Stimulated activated CD4-positive, alpha-beta T cell treated with anti-CD3 and anti-CD28 coated beads, TNF-alpha, amount 100 ng/mL, for 48 hours (primary cell): ENCODE measurements around the gene MAML2.

ENCODE experiments used
- DNase-seq, 3 donors: peaks; one replicate each; pipeline ENCODE4 v3.0.0-alpha.2; 2020; ENCODE audit warnings: low read depth in 3 of 3

Gene MAML2

DNA sequence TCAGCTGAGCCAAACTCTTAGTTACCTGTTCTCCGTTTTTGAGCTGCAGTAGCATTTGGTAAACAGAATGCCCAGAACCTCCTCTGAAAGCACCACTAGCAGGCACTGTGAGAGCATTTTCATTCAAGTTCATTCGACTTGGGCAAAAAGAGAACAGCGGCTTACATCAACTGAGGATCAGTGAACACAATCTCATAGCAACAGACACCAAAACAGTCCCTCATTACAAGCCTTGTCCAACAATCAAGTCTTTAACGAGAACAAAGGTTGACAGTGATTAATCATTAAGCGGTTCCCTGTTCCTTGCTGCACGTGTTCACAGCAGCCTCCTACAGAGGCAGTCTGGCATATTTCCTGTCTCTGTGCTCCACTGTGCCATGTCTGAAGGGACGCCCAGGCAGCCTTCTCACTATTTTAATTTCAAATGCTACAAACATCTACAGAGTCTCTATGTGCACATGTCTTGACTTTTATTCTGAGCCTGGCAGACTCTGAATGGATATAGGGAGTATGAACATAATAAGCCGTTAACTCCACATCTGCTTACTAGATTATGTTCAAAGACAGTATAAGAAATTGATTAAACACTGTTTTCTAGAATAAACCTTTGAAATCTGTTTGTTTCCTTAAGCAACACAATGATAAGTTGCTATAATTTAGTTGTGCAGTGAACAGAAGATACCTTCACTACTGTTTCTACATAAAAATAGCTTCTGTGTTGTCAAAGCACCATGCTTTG is 330.7 kb downstream of the MAML2 start:
- DNase-seq: peak in 1 of 3 donors; percentile 27

DNA sequence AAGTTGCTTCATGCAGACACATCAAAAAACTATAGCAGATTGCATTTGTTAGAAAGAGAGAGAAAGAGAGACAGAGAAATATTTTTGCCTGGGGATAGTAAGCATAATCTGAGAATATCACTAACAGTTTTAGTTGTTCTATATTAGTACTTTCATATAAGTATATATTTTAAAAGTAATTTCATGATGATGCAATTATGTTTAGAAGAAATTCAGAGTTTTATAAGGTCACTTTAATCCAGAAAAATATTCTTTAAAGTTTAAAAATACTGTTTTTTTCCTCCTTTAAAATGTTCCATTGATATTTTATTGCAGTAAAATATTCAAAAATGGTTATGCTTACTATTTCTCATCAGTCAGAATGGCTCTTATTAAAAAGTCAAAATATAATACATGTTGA is 332.3 kb downstream of the MAML2 start:
- no peak for DNase-seq

DNA sequence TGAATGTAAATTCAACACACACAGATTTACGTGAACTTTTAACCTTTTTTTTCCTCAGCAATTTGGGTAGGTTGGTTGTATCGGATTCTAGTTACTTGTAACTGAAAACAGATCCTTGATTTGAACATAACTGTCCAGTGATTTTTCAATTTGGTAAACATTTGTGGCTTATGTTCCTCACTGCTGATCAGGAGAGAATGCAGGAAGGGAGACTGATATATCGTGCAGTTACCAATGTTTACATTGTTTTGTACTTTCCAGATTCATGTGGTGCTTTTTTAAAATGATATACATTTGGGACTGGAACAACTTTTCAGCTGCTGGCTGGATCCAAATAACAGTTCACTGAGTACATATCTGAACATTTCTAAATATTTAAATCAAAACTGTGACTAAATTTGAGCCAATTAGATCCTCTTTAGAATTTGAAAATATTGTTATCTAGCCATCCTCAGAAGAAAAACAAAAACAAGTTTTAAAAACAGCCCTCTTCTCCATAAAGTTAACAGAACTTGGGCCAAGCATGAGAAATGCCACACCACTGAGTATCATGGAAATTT is 334.8 kb downstream of the MAML2 start:
- no peak for DNase-seq

DNA sequence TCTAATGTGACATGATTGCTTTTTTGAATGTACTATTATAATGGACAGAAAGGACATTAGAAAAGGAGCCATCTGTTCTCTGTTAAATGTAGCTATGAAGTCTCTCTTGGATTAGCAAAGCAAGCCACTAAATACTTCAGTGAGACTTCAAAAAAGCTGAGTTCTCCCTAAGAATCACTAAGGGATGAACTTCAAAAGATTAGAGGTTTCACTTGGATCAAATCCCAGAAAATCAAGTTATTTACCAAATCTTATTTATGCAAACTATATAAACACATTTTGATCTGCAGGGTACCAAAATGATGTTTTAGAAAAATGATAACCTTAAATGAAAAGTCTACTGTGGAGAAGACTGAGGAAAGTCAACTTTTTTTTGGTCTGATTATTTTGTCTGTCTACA is 337.0 kb downstream of the MAML2 start:
- no peak for DNase-seq

DNA sequence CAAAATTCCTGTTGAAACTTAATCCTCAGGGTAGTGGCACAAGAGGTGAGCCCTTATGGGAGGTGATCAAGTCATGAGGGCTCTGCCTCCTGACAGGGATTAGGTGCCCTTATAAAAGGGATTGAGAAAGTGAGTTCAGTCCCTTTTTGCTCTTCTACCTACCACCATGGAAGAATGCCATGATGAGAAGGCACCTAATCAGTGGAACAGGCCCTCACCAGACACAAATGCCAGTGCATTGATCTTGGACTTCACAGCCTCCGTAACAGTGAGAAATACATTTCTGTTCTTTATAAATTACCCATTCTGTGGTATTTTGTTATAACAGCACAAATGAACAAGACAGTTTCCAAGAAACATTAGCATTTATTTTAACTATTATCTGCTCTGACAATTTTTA is 338.1 kb downstream of the MAML2 start:
- no peak for DNase-seq

DNA sequence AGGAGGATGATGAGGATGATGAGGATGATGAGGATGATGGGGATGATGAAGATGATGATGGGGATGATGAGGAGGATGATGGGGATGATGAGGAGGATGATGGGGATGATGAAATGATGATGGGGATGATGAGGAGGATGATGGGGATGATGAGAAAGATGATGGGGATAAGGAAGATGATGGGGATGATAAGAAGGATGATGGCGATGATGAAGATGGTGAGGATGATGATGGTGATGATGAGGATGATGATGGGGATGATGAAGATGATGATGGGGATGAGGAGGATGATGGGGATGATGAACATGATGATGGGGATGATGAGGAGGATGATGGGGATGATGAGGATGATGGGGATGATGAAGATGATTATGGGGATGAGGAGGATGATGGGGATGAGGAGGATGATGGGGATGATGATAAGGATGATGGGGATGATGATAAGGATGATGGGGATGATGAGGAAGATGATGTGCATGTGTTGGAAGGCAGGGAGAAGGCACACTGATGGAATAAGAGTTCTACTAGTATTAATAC is 340.2 kb downstream of the MAML2 start:
- no peak for DNase-seq

DNA sequence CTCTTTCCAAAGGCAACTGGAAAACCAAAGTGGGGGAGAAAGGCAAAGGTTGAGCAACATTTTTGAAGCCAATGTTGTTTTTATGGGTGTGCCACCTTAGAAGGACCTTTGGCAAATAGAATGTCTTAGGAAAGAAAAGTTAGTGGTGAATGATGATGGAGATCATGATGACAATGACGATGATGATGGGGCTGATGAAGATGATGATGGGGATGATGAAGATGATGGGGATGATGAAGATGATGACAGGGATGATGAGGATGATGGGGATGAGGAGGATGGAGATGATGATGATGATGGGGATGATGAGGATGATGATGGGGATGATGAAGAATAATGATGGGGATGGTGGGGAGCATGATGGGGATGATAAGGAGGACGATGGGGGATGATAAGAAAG is 340.7 kb downstream of the MAML2 start:
- DNase-seq: no peak

DNA sequence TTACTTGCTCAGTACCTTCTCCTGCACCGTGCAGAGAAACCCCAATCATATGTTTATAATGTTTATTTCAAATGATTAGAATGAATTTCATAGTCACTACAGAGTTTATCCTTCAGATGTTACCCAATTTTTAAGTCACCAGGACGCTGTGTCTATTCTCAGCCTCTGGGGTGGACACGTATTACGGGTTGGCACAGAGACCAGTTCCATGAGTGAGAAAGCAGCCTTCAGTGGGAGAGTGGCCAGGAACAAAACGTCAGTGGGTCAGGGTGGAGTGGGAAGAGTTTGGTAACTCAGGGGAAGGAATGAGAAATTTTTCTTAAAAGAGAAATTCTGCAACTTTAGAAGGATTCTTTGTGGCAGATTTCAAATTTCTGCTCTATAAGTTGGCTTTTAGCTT is 342.0 kb downstream of the MAML2 start:
- no peak for DNase-seq

DNA sequence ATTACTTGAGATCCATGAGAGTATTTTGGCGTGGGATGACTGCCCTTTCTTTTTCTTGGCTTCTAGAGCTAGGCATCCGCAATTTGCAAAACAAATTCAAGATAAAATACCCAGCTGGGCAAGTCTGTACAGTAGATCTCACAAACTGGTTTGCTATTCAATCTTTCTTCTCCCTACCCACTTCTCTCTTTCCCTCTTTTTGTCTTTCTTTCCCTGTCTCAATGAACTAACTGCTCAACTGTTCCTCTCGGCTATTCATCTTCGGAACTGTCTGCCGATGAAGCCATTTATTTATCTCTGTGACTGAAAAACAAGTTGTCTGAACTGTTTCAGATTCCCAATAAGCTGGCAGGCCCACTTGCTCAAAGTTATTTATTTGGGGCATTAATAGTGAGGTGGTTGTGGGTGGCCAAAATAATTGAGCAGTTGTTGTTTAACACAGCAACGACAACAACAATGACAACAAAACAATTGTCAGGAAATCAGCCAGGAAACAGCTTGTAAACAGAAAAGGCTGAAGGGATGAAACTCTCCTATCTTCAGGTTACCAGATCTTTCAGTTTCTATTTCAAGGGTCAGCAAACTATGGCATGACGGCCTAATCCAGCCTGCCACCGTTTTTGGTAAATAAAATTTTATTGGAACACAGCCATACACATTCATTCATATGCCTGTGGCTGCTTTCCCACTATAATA is 343.1 kb downstream of the MAML2 start:
- DNase-seq: no peak

DNA sequence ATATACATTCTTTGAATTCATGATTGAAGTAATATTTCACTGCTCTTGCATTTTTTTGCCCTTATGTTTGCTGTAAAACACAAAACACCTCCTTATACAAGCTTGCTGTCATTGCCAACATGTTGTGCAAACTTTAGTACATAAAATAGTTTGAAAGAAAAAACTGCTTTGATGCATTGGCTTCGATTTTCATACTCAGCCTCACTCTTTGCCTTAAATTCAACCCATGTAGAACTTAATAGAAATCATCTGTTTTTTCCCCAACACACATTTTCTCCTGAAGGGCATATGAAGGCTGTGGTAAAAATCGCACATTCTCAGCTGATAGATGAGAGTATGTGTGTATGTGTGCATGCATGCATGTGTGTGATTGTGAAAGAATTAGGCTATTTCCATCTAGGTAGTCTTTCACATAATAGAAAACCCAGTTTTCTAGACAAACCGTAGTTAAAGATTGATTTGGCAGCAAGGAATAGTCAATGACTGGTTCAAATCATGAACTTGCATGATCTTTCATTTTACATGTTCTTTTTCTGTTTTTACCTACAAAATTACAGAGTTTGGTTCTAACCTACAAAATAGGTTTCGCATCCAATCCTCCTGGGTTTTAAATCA is 346.3 kb downstream of the MAML2 start:
- DNase-seq: no peak

DNA sequence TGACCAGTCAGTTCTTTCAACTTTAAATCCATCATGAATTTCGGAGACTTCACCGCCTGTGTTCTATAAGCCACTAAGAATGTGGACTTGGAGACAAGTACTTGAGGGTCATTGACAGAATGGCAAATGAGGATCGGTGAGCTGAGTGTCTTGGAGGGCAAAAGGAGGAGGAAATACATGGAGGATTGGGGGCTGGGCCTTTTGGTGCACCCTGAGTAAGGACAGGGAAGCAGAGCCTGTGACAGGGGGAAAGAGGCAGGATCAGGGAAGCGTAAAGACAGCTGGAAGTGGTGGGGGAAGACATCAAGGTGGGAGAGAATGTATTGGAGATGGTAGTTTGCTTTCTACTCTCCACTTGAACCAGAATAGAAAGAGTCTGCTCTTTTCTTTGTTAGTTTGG is 348.7 kb downstream of the MAML2 start:
- DNase-seq: no peak

DNA sequence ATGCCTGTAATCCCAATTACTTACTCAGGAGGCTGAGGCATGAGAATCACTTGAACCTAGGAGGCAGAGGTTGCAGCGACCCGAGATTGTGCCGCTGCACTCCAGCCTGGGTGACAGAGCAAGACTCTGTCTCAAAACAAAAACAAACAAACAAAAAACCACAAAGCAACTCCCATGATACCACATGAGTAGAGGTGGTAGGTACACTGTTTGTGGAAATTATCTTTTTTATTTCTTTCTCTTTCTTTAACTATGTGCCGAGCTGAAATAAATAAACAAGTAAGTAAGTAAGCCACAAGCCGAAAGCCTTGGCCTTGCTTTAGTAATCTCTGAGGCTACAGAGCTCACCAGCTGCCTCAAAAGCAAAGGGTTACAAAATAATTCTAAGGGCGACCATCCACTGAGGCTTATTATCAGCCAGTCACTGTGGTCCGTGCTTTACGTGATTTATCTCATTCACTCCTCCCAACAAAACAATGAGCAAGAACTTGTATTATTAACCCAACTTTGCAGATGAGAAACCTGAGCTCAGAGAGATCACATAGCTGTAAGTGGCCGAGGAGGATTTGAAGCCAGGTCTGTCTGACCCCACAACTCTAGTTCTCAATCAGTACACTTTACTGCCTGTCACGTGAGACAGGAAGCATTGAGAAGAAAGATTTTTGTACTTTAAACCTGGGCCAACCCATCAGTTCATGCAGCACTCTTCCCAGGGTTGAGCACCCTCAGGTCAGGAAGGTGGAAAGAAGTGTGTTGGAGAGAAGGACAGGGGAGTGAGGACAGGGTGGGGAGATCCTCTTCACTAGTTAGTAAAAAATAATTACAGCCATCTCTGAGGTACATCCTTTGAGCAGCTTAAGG is 349.3 kb downstream of the MAML2 start:
- no peak for DNase-seq

DNA sequence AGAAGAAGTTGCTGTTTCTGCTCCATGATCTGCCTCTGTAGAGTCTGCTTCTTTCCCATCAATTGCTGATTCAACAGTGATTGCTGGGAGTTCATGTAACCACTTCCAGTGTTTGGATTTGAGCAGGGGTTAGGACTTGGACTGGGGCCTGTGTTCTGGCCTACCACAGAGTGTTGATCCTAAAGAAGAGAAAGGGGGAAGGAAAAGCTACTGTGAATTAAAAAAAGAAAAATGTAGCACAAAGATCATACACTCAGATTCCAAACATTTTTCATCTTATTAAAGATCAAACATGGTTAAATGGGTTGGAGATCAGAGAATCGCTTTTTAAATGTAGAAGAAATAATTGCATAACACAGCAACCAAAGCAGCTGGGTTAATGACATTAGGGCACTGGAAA is 351.4 kb downstream of the MAML2 start:
- DNase-seq: no peak

DNA sequence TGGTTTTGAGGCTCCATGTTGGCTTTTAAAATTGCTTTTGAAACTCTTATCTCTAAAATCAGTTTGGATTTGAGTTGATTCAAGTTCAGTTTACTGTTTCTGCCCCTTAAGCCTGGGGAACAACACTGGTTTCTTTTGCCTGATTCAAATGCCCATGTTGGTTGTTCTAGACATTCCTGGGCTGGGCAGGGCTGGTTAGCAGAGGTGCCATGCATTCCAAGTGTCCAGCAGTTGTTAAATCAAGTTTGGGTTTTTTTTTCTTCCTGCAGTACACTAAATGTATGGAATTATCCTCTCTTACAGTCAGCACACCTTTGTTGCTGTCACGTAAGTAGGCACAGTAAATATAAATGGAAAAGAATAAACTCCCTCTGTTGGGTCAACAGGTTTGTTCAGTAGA is 351.9 kb downstream of the MAML2 start:
- DNase-seq: no peak

DNA sequence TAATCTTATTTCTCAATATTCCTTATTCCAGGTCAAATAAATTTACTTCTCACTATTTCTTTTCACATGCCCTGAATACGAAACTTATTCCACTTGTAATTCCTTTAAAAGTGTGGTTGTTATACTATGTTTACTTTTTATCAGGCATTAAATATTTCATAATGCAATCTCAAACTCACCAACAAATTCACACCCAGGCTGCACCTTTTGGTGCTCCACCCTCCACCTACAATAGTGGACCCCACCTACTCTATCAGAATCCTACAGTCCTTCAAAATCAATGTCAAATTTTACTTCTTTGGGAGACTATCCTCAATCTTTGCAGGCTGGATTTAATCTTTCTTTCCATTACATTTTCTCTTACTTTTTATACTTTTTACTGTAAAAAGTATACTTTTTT is 353.2 kb downstream of the MAML2 start:
- DNase-seq: no peak

DNA sequence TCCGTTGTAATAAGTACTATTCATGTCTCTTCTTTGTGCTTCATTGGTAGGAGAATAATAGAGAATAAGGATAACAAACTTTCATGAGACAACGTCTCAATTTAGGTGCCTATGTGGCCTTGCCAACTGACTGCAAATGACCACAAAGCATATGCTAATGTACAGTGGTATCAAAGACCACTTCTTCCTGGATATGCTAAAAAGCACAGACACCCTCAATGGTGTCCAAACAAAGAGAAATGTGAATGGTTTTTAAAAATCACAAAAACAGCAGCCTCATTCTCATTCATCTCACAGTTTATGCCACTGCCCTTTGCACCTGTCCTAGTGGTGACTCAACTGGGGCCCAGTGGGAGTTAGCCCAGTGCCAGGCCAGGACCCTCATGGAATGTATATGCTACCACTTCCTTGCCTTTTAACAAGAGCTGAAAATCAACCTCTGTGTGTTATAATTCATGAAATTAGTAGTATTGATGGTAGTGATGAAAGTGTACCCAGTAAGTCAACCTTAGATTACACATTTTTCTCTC is 353.9 kb downstream of the MAML2 start:
- no peak for DNase-seq

DNA sequence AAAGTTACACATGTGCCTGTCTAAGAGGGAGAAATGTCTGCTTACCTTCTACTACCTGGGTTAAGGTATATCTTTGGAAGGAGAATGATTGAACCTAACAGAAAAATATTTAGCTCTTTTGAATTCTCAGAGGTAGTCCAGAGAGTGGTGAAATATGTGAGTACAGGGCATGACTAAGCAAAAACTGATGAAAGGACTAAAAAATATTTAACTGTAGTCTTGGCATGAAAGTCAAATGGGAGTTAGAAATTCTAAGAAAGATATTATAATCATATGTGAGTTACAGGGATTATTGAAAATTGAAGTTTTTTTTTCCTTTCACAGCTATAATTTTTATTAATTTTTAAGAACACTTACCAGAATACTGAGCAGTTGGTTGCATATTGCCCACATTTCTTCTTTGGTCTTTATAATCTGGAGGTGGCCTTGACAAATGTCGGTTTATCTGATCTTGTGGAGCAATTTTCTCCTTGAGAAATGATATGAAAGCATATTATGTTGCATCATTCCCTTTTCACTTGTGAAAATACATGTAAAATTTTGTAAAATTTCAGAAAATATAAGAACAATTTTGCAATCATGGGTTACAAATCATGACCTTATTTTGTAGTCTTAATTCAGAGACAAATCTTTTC is 357.7 kb downstream of the MAML2 start:
- DNase-seq: no peak

DNA sequence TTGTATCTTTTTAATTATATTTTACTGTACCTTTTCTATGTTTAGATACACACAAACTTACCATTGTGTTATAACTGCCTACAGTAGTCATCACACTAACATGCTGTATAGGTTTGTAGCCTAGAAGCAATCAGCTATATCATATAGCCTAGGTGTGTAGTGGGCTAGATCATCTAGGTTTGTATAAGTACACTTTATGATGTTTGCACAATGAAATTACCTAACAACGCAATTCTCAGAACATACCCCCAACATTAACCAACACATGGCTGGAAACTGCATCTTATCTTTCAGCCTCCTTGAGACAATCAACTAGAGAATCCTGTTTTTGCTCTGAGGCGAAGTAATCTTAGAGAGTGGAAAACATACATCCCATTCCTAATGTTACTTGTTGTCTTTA is 358.9 kb downstream of the MAML2 start:
- no peak for DNase-seq

DNA sequence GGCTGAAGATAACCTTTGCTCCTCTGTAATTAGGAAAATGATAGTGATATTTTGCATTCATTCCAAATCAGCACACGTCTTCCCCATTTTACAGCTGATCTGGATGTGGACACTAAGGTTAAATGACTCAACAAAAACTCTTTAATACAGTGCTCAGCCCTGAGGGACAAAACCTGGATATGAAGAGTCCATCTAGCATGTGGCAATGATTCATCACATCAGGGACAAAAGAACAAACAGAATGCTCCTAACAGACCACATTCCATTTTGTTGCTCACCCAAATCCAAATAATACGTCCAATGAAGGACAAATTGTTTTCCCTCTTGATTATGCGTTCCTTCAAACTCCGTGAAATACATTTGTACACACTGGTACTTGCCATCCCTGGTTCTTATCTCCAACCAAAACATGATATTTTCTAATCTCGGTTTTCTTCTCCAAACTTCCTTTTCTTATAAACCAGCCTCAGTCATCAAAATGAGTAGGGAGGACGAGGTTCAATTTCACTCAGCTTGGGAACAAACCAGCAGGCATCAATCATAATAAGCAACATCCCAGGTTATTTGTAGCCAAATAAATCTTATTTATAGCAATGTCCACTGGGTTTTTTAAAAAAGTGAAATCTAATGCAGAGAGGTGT is 365.3 kb downstream of the MAML2 start:
- no peak for DNase-seq

DNA sequence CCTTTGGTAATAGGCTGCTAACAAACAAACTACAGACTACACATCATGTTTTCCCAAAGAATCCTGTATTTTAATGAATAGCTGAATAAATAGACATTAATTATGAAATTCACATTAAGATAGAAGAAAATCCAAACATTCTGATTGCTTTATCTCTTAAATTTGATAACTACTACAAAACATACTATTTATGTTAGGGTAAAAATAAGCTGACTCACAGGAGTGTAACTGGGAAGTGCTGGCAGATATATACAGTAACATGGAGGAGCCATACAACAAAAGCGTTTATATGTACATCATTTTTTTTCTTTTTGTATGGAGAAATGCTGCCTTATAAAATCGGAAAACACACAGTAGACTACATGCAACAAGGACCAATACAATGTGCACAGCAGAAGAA is 366.4 kb downstream of the MAML2 start:
- no peak for DNase-seq
